Measurements from ENCODE around the gene RUNX2.
"Not testable (repeated sequence)": the region's sequence is repeated elsewhere in the genome, so short reads cannot be mapped to it uniquely, and the experiment has no call there.

The RUNX2 gene

GRCh38 chr6:45293306-45293705 is 34.8 kb upstream of the RUNX2 start:
- ChIA-PET CTCF (no interaction called here), POLR2A (no interaction called here)
- Histone ChIP-seq H3K36me3 (ENCODE audit: control insufficient read depth in 2 of 2, insufficient read depth in 1 of 2, low read length in 2 of 2) (no peaks in the 10 kb centered on the region), H3K4me1 (ENCODE audit: control insufficient read depth, insufficient read depth, low read length) (no peaks in the 10 kb centered on the region), H3K27ac (ENCODE audit: extremely low read depth, low read depth, low read length) (no peak overlapping the region), H3K9me3 (ENCODE audit: control insufficient read depth, insufficient read depth, low read depth, low read length) (no peaks in the 10 kb centered on the region), H3K4me3 (ENCODE audit: low read depth, low read length) (no peak overlapping the region)
- TF ChIP-seq ZNF211 (tag by site-specific recombination; IDR thresholded peaks at IDR 0.05; ENCODE audit: low read depth): no peak
- TF ChIP-seq ZNF629 (tag by site-specific recombination; IDR thresholded peaks at IDR 0.05): no peak

DNA sequence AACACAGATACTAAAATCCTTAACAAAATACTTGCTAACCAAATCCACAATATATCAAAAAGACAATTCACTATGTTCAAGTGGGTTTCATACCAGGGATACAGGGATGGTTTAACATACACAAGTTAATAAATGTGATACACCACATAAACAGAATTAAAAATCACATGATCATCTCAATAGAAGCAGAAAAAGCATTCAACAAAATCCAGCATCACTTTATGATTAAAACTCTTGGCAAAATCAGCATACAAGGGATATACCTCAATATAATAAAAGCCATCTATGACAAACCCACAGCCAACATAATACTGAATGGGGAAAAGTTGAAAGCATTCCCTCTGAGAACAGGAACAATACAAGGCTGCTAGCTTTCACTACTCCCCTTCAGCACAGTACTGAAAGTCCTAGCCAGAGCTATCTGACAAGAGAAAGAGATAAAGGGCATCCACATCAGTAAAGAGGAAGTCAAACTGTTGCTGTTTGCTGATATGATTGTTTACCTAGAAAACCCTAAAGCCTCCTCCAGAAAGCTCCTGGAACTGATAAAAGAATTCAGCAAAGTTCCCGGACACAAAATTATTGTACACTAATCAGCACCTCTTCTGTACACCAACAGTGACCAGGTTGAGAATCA is 33.9 kb upstream of the RUNX2 start:
- H3K4me1 ChIP-seq (ENCODE audit: control insufficient read depth, insufficient read depth, low read length); H3K27ac ChIP-seq (ENCODE audit: extremely low read depth, low read depth, low read length); H3K9me3 ChIP-seq (ENCODE audit: control insufficient read depth, insufficient read depth, low read depth, low read length); H3K4me3 ChIP-seq (ENCODE audit: low read depth, low read length); CTCF ChIA-PET; H3K36me3 ChIP-seq (ENCODE audit: control insufficient read depth in 2 of 2, insufficient read depth in 1 of 2, low read length in 2 of 2); POLR2A ChIA-PET: not testable (repeated sequence)

DNA sequence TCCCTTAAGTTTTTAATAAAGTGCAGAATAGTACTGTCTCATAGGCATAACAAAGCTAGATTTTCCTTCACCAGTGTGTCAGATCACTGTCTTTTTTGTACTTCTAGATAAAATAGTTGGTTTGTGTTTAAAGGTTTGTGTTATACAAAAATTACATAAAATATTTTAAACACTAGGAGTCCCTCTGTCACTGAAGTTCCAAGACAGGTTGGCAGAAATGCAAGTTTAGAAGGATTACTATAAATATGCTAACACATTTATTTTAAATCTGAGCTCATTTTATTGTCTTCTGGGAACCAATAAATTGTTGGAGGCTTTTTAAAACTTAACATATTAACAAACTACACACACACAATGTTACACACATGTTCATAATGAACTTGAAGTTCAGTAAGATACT is 30.8 kb upstream of the RUNX2 start:
- POLR2A ChIA-PET: interaction anchor here (1.0 kb wide), 1 partner anchor 81 kb away, joined by 3 read pairs; the partner anchor contains the start of gene SUPT3H
- no peaks in the 10 kb centered on the region for H3K4me1 ChIP-seq (ENCODE audit: control insufficient read depth, insufficient read depth, low read length)
- no peaks in the 10 kb centered on the region for H3K9me3 ChIP-seq (ENCODE audit: control insufficient read depth, insufficient read depth, low read depth, low read length)
- CTCF ChIA-PET: interaction anchor here (0.7 to 1.0 kb wide), 2 partner anchors 10 to 69 kb away, joined by 3 read pairs; no protein-coding TSS in a partner anchor
- no peak for TF ChIP-seq CTCF (tag by site-specific recombination; IDR thresholded peaks at IDR 0.05)
- no peak for TF ChIP-seq IKZF3 (tag by site-specific recombination; IDR thresholded peaks at IDR 0.05)
- TF ChIP-seq ZBTB26 (tag by site-specific recombination; optimal IDR thresholded peaks at IDR 0.05): no peak
- no peak overlapping the region for H3K27ac ChIP-seq (ENCODE audit: extremely low read depth, low read depth, low read length)
- H3K4me3 ChIP-seq (ENCODE audit: low read depth, low read length): no peak overlapping the region
- H3K36me3 ChIP-seq (ENCODE audit: control insufficient read depth in 2 of 2, insufficient read depth in 1 of 2, low read length in 2 of 2): no peaks in the 10 kb centered on the region

DNA sequence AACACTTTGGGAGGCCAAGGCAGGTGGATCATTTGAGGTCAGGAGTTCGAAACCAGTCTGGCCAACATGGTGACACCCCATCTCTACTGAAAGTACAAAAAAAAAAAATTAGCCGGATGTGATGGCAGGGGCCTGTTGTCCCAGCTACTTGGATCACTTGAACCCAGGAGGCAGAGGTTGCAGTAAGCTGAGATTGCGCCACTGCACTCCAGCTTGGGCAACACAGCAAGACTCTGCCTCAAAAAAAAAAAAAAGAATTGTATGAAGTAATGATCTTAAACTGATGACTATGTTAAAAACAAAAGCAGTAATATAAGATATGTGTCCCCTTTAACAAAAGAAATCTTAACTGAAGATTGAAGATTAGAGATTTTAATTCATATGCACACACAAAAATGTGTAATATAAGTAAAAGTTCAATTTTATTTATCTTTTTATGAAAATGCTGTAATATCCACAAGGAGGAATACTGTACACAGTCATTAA is 29.0 kb upstream of the RUNX2 start:
- no peaks in the 10 kb centered on the region for H3K9me3 ChIP-seq (ENCODE audit: control insufficient read depth, insufficient read depth, low read depth, low read length)
- ChIA-PET CTCF (no interaction called here), POLR2A (no interaction called here)
- TF ChIP-seq, protein P1, sequence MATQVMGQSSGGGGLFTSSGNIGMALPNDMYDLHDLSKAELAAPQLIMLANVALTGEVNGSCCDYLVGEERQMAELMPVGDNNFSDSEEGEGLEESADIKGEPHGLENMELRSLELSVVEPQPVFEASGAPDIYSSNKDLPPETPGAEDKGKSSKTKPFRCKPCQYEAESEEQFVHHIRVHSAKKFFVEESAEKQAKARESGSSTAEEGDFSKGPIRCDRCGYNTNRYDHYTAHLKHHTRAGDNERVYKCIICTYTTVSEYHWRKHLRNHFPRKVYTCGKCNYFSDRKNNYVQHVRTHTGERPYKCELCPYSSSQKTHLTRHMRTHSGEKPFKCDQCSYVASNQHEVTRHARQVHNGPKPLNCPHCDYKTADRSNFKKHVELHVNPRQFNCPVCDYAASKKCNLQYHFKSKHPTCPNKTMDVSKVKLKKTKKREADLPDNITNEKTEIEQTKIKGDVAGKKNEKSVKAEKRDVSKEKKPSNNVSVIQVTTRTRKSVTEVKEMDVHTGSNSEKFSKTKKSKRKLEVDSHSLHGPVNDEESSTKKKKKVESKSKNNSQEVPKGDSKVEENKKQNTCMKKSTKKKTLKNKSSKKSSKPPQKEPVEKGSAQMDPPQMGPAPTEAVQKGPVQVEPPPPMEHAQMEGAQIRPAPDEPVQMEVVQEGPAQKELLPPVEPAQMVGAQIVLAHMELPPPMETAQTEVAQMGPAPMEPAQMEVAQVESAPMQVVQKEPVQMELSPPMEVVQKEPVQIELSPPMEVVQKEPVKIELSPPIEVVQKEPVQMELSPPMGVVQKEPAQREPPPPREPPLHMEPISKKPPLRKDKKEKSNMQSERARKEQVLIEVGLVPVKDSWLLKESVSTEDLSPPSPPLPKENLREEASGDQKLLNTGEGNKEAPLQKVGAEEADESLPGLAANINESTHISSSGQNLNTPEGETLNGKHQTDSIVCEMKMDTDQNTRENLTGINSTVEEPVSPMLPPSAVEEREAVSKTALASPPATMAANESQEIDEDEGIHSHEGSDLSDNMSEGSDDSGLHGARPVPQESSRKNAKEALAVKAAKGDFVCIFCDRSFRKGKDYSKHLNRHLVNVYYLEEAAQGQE (tag by site-specific recombination; IDR thresholded peaks at IDR 0.05): no peak
- no peak for TF ChIP-seq HOXC10 (CRISPR knock-in tag; IDR thresholded peaks at IDR 0.05)
- no peak for TF ChIP-seq PRDM2 (tag by site-specific recombination; IDR thresholded peaks at IDR 0.05; ENCODE audit: borderline replicate concordance)
- no peak for TF ChIP-seq ZNF416 (tag by site-specific recombination; IDR thresholded peaks at IDR 0.05)
- TF ChIP-seq HOXA7 (CRISPR knock-in tag; IDR thresholded peaks at IDR 0.05; ENCODE audit: borderline replicate concordance): no peak
- H3K4me1 ChIP-seq (ENCODE audit: control insufficient read depth, insufficient read depth, low read length): no peaks in the 10 kb centered on the region
- no peaks in the 10 kb centered on the region for H3K36me3 ChIP-seq (ENCODE audit: control insufficient read depth in 2 of 2, insufficient read depth in 1 of 2, low read length in 2 of 2)
- H3K27ac ChIP-seq (ENCODE audit: extremely low read depth, low read depth, low read length): no peak overlapping the region
- no peak overlapping the region for H3K4me3 ChIP-seq (ENCODE audit: low read depth, low read length)
